GM21723 (cell line): ENCODE measurements around the gene EML1.
"Not testable (repeated sequence)": the region's sequence is repeated elsewhere in the genome, so short reads cannot be mapped to it uniquely, and the experiment has no call there.

Source experiments
- ATAC-seq: cut with Tn5 transposase; IDR thresholded peaks from one replicate; pipeline ENCODE4 v1.9.1; 2021; ENCODE audit warnings: mild to moderate bottlenecking, moderate library complexity; ENCODE audit not compliant: unreplicated experiment

The EML1 gene

GRCh38 chr14:99930420-99931274, 137.4 kb downstream of the EML1 start:
- peak; percentile 85 for ATAC-seq

GRCh38 chr14:99931308-99931707, 138.1 kb downstream of the EML1 start:
- ATAC-seq = peak; percentile 13

GRCh38 chr14:99936056-99936455, 142.8 kb downstream of the EML1 start:
- no peak for ATAC-seq

DNA sequence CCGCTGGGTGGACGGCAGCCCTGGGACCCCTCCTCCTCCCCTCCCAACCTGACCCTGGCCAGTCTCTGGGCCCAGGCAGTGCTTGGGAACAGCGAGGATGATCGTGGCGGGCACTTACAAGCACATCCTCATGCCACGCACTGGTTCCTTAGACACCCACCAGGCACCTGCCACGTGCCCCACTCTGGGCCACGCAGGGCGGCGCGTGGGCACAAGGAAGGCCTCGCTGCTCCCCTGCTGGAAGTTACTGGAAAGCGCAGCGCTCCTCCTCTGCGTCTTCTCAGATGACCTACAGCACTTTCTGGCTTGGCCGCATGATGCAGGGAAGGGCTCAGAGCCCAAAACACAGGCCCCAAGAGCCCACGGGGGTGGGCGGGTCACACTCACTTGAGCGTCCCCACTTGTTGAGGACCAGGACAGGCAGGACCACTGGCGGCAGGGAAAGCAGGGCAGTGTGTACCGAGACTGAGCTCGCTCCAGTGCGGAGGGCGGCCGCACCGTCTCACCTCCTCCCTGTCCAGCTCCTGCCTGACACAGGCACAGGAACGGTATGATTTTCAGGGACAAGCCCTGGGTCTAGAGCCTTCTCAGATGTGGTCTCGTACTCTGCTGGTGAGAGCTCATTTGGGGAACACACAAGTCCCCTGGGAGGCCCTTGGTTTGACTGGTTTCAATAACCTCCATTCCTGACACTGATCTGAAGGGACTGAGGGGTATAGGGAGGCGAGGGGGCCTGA, 143.7 kb downstream of the EML1 start:
- no peak for ATAC-seq

- ATAC-seq = no peak
These were observed 144.4 kb downstream of the EML1 start for GRCh38 chr14:99937475-99938244.

GRCh38 chr14:99938376-99938775, 145.2 kb downstream of the EML1 start:
- no peak for ATAC-seq

GRCh38 chr14:99938896-99939295, 145.7 kb downstream of the EML1 start:
- no peak for ATAC-seq

GRCh38 chr14:99939421-99939820, 146.2 kb downstream of the EML1 start:
- ATAC-seq = no peak

DNA sequence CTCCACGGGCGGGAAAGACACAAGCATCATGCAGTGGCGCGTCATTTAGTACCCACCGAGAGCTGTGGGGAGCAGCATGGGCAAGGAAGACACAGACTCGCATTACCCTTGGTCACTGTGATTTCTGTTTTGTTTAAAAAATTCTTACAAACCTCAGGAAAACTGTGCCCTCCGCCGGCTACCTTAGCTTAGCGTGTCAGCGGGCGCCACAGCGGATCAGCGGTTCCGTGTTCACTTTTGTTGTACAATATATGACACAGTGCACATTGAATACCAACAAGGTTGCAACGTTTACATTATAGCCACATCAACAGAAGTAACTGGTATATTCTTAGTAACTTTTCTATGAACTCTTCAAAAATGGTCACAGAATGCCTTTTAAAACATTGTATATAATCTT, 146.9 kb downstream of the EML1 start:
- no peak for ATAC-seq

- ATAC-seq = no peak
These were observed 148.0 kb downstream of the EML1 start for GRCh38 chr14:99941211-99941610.

DNA sequence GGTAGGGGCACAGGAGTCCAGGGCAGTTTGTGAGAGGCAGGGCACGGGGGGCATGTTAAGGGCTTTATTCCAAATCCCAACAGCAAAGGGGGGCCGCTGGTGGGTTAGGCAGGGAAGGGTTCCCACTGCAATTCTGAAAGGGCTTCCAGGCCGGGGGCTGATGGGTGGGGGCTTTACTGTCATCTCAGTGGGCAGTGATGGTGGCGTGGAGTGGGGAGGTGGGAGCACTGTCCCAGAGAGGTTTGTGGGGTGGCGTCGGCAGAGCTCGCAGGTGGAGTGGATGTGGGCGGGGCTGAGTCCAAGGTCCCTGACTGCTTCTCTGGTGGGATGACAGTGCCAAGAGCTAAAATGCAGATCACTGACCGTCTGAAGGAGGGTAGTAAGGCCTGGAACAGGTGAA, 150.4 kb downstream of the EML1 start:
- ATAC-seq = no peak

DNA sequence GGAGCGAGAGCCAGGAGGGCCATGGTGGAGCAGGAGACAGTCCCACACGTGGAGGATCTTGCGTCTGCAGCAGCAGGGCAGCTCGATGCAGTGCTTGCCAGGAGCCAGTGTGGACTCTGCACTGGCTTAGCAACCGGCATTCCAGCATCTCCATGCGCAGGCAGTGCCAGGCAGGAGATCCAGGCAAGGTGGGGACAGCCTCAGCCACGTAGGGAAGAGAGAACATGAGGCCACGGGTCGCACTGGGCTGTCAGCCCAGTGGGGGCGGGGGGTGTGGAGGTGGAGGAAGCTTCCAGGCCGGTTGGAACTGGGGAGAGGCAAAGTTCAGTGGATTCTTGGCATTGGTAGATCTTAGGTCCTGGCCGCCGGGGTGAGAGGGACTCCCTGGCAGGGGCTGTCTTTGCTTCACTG, 151.0 kb downstream of the EML1 start:
- no peak for ATAC-seq

DNA sequence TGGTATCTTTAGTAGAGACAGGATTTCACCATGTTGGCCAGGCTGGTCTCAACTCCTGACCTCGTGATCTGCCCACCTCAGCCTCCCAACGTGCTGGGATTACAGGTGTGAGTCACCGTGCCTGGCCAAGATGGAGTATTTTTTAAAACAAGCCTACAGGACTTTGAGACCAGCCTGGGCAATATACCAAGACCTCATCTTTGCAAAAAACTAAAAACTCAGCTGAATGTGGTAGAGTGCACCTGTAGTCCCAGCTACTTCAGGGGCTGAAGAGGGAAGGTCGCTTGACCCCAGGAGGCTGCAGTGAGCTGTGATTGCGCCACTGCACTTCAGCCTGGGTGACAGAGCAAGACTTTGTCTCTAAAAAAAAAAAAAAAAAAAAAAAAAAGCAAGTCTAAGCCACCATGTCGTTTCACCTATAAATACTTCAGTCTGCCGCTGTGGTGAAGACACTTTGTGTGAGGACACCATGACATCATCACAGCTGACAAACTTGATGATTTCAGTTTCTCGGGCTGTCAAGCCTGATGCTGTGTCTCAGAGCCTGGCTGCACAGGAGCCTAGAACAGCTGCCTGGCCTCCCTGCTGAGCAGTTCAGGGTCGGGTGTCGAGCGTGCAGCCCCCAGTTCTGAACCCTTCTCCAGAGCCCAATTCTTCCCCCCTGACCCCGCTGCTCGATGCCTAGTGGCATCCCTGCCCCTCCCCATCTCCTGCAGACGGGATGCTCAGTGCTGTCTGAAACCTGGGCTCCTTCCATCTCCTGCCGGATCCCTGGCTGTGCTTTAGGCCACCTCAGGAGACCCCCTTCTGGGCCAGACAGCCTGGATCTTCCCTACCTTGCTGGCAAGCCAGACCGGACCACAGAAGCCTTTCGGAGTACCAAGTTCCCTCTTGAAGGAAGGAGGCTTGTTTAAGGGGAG, 152.8 kb downstream of the EML1 start:
- ATAC-seq = no peak

GRCh38 chr14:99946652-99947489, 153.7 kb downstream of the EML1 start:
- ATAC-seq = peak; percentile 70

DNA sequence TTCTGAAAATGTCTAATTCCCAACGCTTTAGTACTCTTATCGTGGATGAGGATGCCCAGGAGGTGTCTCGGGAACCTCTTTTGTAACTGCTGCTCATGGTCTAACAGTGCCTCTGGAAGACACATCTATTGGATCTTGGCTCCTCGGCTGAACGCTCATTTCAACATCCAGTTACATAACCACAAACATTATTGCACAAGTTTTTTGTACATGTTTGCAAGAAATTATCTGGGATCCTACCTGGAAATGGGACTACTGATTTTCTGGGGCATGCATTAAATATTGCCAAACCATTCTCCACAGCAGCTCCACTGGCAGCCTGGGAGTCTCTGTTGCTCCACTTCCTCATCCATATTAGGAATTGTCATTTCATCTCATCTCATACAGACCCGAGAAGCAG, 154.5 kb downstream of the EML1 start:
- ATAC-seq = no peak

- ATAC-seq = not testable (repeated sequence)
These were observed 156.0 kb downstream of the EML1 start for GRCh38 chr14:99949011-99949732.

DNA sequence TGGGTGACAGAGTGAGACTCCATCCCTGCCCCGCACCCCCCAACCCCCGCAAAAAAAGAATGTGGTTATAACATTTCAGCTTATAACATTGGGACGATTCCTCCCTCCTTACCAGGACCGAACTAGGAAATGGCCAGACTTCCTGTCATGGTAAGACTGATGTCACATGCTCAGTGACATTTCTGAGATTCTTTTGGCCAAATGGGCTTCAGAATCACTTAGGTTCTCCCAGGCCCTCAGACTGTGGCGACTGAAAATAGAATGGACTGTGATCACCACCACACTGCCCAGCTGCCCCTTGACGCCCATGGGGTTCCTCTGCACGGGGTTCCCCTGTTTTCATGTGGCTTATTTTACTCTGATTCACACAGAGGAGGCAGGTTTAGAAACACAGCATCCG, 157.0 kb downstream of the EML1 start:
- ATAC-seq = no peak

GRCh38 chr14:99951085-99951484, 157.9 kb downstream of the EML1 start:
- ATAC-seq = no peak

DNA sequence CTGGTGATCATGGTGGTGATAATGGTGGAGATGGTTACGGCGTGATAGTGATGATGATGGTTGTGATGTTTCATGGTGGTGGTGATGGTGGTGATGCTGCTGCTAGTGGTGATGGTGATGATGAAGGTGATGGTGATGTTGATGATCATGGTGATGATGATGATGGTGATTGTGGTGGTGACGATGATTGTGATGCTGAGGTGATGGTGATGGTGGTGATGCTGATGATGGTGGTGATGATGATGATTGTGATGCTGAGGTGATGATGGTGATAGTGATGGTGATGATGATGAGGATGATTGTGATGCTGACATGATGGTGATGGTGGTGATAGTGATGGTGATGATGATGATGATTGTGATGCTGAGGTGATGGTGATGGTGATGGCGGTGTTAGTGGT, 158.8 kb downstream of the EML1 start:
- ATAC-seq = no peak
